Activated CD8-positive, alpha-beta T cell treated with anti-CD3 and anti-CD28 coated beads for 36 hours (primary cell): ENCODE results near the gene BPIFB4. TPM values are rescaled to one million over a fixed set of nuclear protein-coding genes. Genes with fewer than 3 reads are reported as not detected.

Experiments used
- total RNA-seq, 2 experiments: library from RNA; stranded (reverse); gene quantifications; one replicate each; pipeline ENCODE4 v1.2.3, GENCODE V29; 2021

The BPIFB4 gene
- total RNA-seq, 2 experiments from 2014 or later: not detected

Other genes starting within 250 kb of the BPIFB4 start
- gene EFCAB8, start 220.7 kb upstream of the BPIFB4 start, total RNA-seq: under 1 TPM; 0.89 to 0.92 TPM
- gene SUN5, start 75.2 kb upstream of the BPIFB4 start, total RNA-seq: not detected
- not detected for gene BPIFB2, start 71.9 kb upstream of the BPIFB4 start, total RNA-seq
- gene BPIFB6, start 48.0 kb upstream of the BPIFB4 start, total RNA-seq: not detected
- gene BPIFB3, start 25.7 kb upstream of the BPIFB4 start, total RNA-seq: not detected
- gene BPIFA2, start 88.5 kb downstream of the BPIFB4 start, total RNA-seq: not detected
- not detected for gene BPIFA3, start 137.7 kb downstream of the BPIFB4 start, total RNA-seq
- gene BPIFA1, start 156.4 kb downstream of the BPIFB4 start, total RNA-seq: not detected
- gene BPIFB1, start 203.6 kb downstream of the BPIFB4 start, total RNA-seq: not detected